Activated T-helper 2 cell treated with anti-CD3 and anti-CD28 coated beads, Interferon-gamma antibody, Interleukin-2, Interleukin-4, amounts not matched to agents 10 μg/mL and 5 μg/mL and 100 μg/mL, durations not matched to agents 14 hours and 24 hours and 36 hours (primary cell): Measurements from ENCODE around the gene LTF. TPM values are rescaled to one million over a fixed set of nuclear protein-coding genes. Genes with fewer than 3 reads are reported as not detected.

Experiments
- DNase-seq: peaks from one replicate; pipeline ENCODE4 v3.0.0; 2021; ENCODE audit warnings: low spot score
- H3K27ac Mint-ChIP-seq: one replicate; pipeline ENCODE4 v1.8.0; 2021; ENCODE audit warnings: mixed read lengths
- H3K27me3 Mint-ChIP-seq: one replicate; pipeline ENCODE4 v1.8.0; 2021; ENCODE audit warnings: low read depth, mixed read lengths
- H3K36me3 Mint-ChIP-seq: one replicate; pipeline ENCODE4 v1.8.0; 2021; ENCODE audit warnings: low read depth, mixed read lengths
- H3K4me1 Mint-ChIP-seq: one replicate; pipeline ENCODE4 v1.8.0; 2021; ENCODE audit warnings: low read depth, mixed read lengths
- H3K4me3 Mint-ChIP-seq: one replicate; pipeline ENCODE4 v1.8.0; 2021; ENCODE audit warnings: low read depth, mild to moderate bottlenecking, moderate library complexity, mixed read lengths
- H3K9me3 Mint-ChIP-seq: one replicate; pipeline ENCODE4 v1.8.0; 2021; ENCODE audit warnings: mixed read lengths
- intact Hi-C: fragments of 100-400 bp; cut with micrococcal nuclease; formaldehyde crosslinking; loops from one replicate; pipeline ENCODE4 v1.15.1; 2023
- total RNA-seq: library from RNA; stranded (reverse); gene quantifications from 2 replicates; pipeline ENCODE4 v1.2.3, GENCODE V29; 2022

LTF gene
- total RNA-seq, 1 donor from 2014 or later: not detected

DNA sequence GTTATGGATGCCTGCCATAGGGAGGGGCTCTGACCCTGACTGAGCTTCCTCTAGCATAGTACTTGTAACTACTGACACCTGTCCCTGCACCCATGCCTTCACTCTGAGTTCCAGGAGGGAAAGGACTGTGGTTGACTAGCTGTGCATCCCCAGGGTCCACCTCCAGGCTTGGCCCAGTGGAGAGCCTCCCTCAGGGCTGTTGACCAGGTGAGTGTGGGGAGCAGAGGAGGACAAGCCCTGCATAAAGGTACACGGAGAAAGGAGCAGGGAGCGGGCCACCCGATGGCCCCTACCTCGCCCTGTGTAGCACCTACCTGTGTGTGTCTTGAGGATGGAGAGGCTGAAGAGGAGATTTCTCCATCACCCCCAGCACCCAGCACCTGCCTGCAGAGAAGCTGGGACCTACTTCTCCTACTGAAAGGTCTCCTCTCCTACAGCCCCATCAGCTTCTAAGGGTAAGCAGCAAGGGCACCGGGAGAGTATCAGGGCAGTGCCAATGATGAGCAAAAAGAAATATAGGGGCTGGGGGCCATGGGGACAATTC, 6.7 kb upstream of the LTF start:
- intact Hi-C loops: no loop called here
- no peak for DNase-seq
- Mint-ChIP-seq H3K4me1 (no peaks in the 10 kb centered on the region), H3K27ac (no peak overlapping the region), H3K27me3 (peaks cover 34% of the 10 kb centered on the region), H3K36me3 (no peaks in the 10 kb centered on the region), H3K4me3 (no peak overlapping the region), H3K9me3 (peaks cover 17% of the 10 kb centered on the region)

DNA sequence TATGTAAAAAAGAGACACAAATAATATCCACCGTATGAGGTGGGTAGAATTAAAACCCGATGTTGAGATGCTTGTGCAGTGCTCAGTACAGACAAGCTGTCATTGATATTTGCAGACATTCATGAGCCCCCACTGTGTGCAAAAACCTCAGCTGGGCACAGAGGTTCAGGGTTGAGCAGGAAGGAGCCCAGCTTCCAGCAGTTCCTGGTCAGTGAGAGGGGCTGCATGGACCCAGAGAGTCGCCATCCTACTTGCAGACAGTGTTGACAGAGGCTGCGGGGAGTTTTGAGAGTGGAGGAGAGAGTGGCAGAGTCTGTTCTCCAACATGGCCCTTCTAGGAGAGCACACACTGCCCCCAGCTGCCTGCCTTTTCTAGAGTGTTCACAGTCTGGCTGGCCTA, 6.1 kb upstream of the LTF start:
- Mint-ChIP-seq H3K36me3 (no peaks in the 10 kb centered on the region), H3K27me3 (peaks cover 38% of the 10 kb centered on the region), H3K9me3 (peaks cover 17% of the 10 kb centered on the region), H3K4me1 (no peaks in the 10 kb centered on the region), H3K27ac (no peak overlapping the region), H3K4me3 (no peak overlapping the region)
- no peak for DNase-seq
- intact Hi-C loops: no loop called here

DNA sequence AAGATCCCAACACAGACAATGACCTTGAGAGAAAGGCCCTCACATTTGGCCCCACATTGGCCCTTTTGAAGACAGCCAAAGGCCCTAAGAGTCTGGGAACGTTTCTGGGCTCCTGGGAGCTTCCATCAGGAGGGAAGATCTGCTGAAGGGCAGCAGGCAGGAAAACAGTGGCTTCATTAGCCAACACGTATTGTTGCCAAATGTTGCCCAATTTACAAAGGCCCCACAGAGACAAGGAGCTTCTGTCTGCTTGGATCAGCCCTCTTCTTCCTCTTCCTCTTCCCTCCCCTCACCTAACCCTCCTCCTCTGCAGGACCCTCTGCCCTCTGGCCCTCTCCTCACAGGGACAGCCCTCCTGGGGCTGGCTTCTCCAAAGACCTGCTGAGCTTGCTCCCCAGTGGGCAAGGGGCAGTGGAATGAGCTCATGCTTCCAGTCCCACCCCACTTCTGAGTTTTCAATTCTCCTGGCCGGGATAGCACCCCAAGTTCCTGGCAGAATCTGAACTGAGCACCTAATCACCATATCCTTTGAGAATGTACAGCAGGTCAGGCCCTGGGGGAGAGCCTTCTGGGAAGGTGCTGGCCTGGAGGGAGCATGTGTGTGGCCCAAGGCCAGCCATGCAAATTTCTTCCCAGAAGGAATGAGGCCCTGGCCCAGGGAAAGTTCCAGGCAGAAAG, 5.1 kb upstream of the LTF start:
- Mint-ChIP-seq H3K9me3 (peaks cover 8% of the 10 kb centered on the region), H3K27ac (no peak overlapping the region), H3K36me3 (no peaks in the 10 kb centered on the region), H3K4me3 (no peak overlapping the region), H3K27me3 (peaks cover 40% of the 10 kb centered on the region), H3K4me1 (no peaks in the 10 kb centered on the region)
- DNase-seq: no peak
- intact Hi-C loops: no loop called here

DNA sequence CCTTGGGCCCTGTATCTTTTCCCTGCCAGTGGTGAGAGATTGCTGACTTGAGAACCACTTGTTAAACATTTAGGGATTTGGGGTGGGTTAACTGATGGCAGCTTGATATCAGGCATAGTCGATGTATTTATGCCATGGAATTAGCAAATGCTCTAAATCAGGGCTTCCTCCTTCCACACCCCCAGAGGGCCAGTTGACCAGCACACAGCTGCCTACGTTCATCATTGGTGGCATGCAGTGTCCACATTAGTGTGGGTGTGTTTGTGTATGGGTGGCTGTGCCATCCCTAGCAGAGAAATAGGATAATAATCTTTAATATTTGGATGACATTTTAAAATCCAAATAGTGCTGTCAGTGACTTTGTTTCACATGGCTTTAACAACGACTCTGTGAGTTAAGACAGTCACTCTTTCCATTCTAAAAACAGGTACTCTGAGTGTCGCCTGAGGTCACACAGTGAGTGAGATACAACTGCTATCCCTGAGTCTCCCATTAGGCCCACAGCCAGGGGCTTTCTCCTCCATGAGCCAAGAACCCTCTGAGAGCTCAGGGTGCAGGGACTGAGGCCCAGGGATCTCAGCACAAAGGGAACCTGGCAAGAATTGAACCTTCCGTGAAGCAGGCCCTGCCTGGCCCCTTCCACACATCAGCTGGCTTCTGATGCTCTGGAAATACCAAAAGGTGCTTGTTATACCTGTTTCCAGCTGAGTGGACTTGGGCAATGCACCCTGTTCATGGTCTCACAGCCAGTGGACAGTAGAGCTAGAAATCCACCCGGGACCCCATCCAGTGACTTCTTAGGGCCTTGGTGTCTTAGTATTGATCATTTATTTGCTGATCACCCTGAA, 4.3 kb upstream of the LTF start:
- no peak for DNase-seq
- H3K36me3 Mint-ChIP-seq: no peaks in the 10 kb centered on the region
- no peak overlapping the region for H3K4me3 Mint-ChIP-seq
- H3K27me3 Mint-ChIP-seq: peaks cover 41% of the 10 kb centered on the region
- intact Hi-C loops: no loop called here
- no peak overlapping the region for H3K27ac Mint-ChIP-seq
- H3K9me3 Mint-ChIP-seq: no peaks in the 10 kb centered on the region
- H3K4me1 Mint-ChIP-seq: no peaks in the 10 kb centered on the region

GRCh38 chr3:46467562-46467961, 2.9 kb upstream of the LTF start:
- peaks cover 44% of the 10 kb centered on the region for H3K27me3 Mint-ChIP-seq
- H3K9me3 Mint-ChIP-seq: no peaks in the 10 kb centered on the region
- no peaks in the 10 kb centered on the region for H3K4me1 Mint-ChIP-seq
- H3K4me3 Mint-ChIP-seq: no peak overlapping the region
- intact Hi-C loops: no loop called here
- DNase-seq: no peak
- H3K36me3 Mint-ChIP-seq: no peaks in the 10 kb centered on the region
- H3K27ac Mint-ChIP-seq: no peak overlapping the region

GRCh38 chr3:46466871-46467403, 2.2 kb upstream of the LTF start:
- H3K27me3 Mint-ChIP-seq: peaks cover 46% of the 10 kb centered on the region
- no peak for DNase-seq
- H3K27ac Mint-ChIP-seq: no peak overlapping the region
- H3K4me1 Mint-ChIP-seq: no peaks in the 10 kb centered on the region
- no peaks in the 10 kb centered on the region for H3K9me3 Mint-ChIP-seq
- H3K4me3 Mint-ChIP-seq: no peak overlapping the region
- intact Hi-C loops: no loop called here
- H3K36me3 Mint-ChIP-seq: no peaks in the 10 kb centered on the region

DNA sequence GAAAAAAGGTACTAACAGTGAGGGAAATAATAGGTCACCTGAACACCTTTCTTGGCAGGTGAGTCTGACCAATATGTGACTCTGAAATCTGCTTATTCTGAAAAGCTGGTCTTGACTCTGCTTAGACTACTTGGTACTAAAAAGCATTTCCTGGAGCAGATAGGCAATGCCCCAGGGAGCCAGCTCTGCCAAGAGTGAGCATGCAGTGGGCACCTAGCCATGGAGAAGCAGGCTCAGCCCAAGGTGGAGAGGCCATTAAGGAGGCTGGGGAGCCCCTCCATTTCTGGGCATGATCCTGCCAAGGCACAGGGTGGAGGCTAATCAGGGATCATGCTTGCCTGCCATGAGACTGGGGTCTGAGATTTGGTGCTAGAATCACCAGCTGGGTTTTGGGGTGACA, 1.6 kb upstream of the LTF start:
- peaks cover 51% of the 10 kb centered on the region for H3K27me3 Mint-ChIP-seq
- H3K4me3 Mint-ChIP-seq: no peak overlapping the region

DNA sequence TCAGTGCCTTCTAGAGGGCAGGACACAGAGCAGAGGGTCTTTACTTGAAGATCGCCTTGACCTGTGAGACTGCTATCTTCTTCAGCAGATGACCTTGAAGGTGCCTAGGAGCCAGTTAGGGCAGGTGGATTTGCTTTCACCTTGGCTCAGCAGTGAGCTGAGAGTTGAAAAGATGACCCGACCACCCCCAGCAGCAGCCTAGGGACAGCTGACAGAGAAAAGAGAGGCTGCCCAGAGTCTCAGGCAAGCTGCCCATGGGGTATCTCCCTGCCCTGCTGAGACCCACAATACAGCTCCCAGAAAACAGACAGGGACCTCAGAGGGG, 453 bp upstream of the LTF start:
- no peaks in the 10 kb centered on the region for H3K9me3 Mint-ChIP-seq
- H3K36me3 Mint-ChIP-seq: no peaks in the 10 kb centered on the region
- H3K4me1 Mint-ChIP-seq: no peaks in the 10 kb centered on the region
- DNase-seq: no peak
- intact Hi-C loops: no loop called here
- H3K27me3 Mint-ChIP-seq: peaks cover 62% of the 10 kb centered on the region
- H3K4me3 Mint-ChIP-seq: no peak overlapping the region
- H3K27ac Mint-ChIP-seq: no peak overlapping the region

More for the DNA sequence above, 1.6 kb upstream of the LTF start:
- Mint-ChIP-seq H3K4me1 (no peaks in the 10 kb centered on the region), H3K36me3 (no peaks in the 10 kb centered on the region), H3K27ac (no peak overlapping the region), H3K9me3 (no peaks in the 10 kb centered on the region)
- intact Hi-C loops: no loop called here
- no peak for DNase-seq

GRCh38 chr3:46463868-46464241, 850 bp downstream of the LTF start:
- no peak overlapping the region for H3K27ac Mint-ChIP-seq
- DNase-seq: no peak
- H3K9me3 Mint-ChIP-seq: no peaks in the 10 kb centered on the region

DNA sequence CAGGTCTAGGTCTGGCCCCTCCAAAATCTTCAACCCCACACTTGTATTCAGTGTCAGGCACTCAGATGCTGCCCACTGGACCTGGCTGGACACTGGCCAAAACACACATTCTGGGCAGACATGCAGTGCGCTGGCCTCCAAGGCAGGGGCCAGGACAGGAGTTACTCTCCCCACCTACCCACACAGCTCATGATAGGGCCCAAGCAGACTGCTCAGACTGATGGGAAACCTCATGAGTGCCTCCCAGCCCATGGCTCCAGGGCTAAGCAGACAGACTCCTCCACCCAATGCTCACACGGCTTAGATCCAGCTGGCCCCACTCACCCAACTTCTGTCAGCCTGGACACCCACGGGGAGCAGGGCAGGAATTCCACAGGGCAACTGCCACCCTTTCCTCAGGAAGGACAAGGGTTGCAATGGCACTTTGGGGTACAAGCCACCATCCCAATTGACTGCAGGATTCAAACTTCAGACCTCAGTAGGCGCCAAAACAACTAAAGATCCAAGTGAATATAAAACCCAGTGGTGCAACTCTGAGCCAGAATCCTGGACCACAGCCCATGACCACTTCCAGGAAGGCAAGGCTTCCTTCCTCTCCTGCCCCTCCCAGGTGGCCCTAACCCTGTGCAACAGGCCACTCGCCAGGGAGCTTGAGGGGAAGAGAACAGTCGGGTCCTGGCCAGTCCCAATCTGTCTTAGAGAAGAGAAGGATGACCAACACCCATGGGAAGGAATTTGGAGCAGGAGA, 1.4 kb downstream of the LTF start:
- intact Hi-C loops: no loop called here
- DNase-seq: no peak
- no peaks in the 10 kb centered on the region for H3K9me3 Mint-ChIP-seq

More at GRCh38 chr3:46463868-46464241, 850 bp downstream of the LTF start:
- peaks cover 70% of the 10 kb centered on the region for H3K27me3 Mint-ChIP-seq
- H3K36me3 Mint-ChIP-seq: no peaks in the 10 kb centered on the region
- no peaks in the 10 kb centered on the region for H3K4me1 Mint-ChIP-seq
- no peak overlapping the region for H3K4me3 Mint-ChIP-seq
- intact Hi-C loops: no loop called here

GRCh38 chr3:46462511-46462910, 2.2 kb downstream of the LTF start:
- Mint-ChIP-seq H3K4me3 (no peak overlapping the region), H3K27me3 (peaks cover 65% of the 10 kb centered on the region), H3K36me3 (no peaks in the 10 kb centered on the region), H3K27ac (no peak overlapping the region), H3K9me3 (no peaks in the 10 kb centered on the region), H3K4me1 (no peaks in the 10 kb centered on the region)
- intact Hi-C loops: no loop called here
- DNase-seq: no peak

More for the DNA sequence above, 1.4 kb downstream of the LTF start:
- Mint-ChIP-seq H3K27me3 (peaks cover 70% of the 10 kb centered on the region), H3K4me3 (no peak overlapping the region), H3K36me3 (no peaks in the 10 kb centered on the region), H3K27ac (no peak overlapping the region), H3K4me1 (no peaks in the 10 kb centered on the region)

- H3K4me3 Mint-ChIP-seq: no peak overlapping the region
- H3K36me3 Mint-ChIP-seq: no peaks in the 10 kb centered on the region
- peaks cover 64% of the 10 kb centered on the region for H3K27me3 Mint-ChIP-seq
- no peaks in the 10 kb centered on the region for H3K9me3 Mint-ChIP-seq
- H3K4me1 Mint-ChIP-seq: no peaks in the 10 kb centered on the region
- DNase-seq: no peak
- no peak overlapping the region for H3K27ac Mint-ChIP-seq
- intact Hi-C loops: no loop called here
Measured at GRCh38 chr3:46462111-46462510, 2.6 kb downstream of the LTF start.
